Gastrocnemius medialis (tissue), 4 donors: ENCODE results near the gene CTIF. TPM values are rescaled to one million over a fixed set of nuclear protein-coding genes. Genes with fewer than 3 reads are reported as not detected.

ENCODE experiments used
- ATAC-seq, 2 donors: fragments of 150-250 bp; one replicate each; pipeline ENCODE4 v1.9.1; 2016
- DNase-seq, 2 donors: peaks; one replicate each; pipeline ENCODE4 v3.0.0-alpha.2; 2019
- H3K27ac ChIP-seq, 4 donors: fragments of 200-600 bp; sonication (generic); 1 replicate in 1 of 4; 2 replicates in 3 of 4; pipeline ENCODE4 v1.5.1; 2016 to 2018; ENCODE audit warnings: mild to moderate bottlenecking in 2 of 4, moderate library complexity in 1 of 4
- H3K27me3 ChIP-seq, 3 donors: fragments of 200-600 bp; sonication (generic) in 2 of 3; 1 replicate in 1 of 3; 2 replicates in 2 of 3; pipeline versions ENCODE4 v1.5.1 to v1.6.0; 2016 to 2019; ENCODE audit warnings: mild to moderate bottlenecking in 1 of 3, moderate library complexity in 1 of 3
- H3K36me3 ChIP-seq, 2 donors: fragments of 200-600 bp; sonication (generic) in 1 of 2; one replicate each; pipeline ENCODE4 v1.5.1; 2017 to 2018
- H3K4me1 ChIP-seq, 2 donors: fragments of 200-600 bp; sonication (generic) in 1 of 2; one replicate each; pipeline ENCODE4 v1.5.1; 2016 to 2017; ENCODE audit warnings: mild to moderate bottlenecking in 2 of 2
- H3K4me3 ChIP-seq, 4 donors: fragments of 200-600 bp; sonication (generic) in 3 of 4; 1 replicate in 1 of 4; 2 replicates in 3 of 4; pipeline ENCODE4 v1.5.1; 2016 to 2019; ENCODE audit warnings: mild to moderate bottlenecking in 2 of 4
- H3K9me3 ChIP-seq, 3 donors: fragments of 200-600 bp; sonication (generic) in 2 of 3; 1 replicate in 1 of 3; 2 replicates in 2 of 3; pipeline ENCODE4 v1.5.1; 2016 to 2019
- POLR2A ChIP-seq, 2 donors: fragments of 450-650 bp; IDR thresholded peaks; one replicate each; pipeline ENCODE4 v1.6.1; 2017; ENCODE audit warnings: antibody characterized with exemption in 2 of 2, mild to moderate bottlenecking in 2 of 2, moderate library complexity in 2 of 2
- in situ Hi-C, 4 donors: fragments of 200-750 bp; cut with MboI; loops; one replicate each; pipeline versions ENCODE4 v1.15.0 to v1.8.0; 2017; ENCODE audit warnings: low sequenced_read_pairs in 4 of 4
- intact Hi-C: fragments of 100-400 bp; cut with DNase I; formaldehyde crosslinking; loops from one replicate; pipeline ENCODE4 v1.15.1; 2023; ENCODE audit warnings: low total_unique reads
- total RNA-seq, 4 donors: library from RNA; depleted of rRNA; stranded (reverse); fragments of >200 nt; gene quantifications; one replicate each; pipeline versions ENCODE4 v1.1.0 to v1.2.3, GENCODE V29; 2016
- TF ChIP-seq, protein P1 (sequence below), 5 experiments: fragments of 450-650 bp in 3 of 5; fragments of 200-600 bp in 2 of 5; sonication (generic) in 2 of 5; IDR thresholded peaks in 4 of 5; conservative IDR thresholded peaks in 1 of 5; 1 replicate in 4 of 5; 2 replicates in 1 of 5; pipeline ENCODE4 v1.5.1; 2016 to 2019; ENCODE audit warnings: antibody characterized with exemption in 5 of 5, mild to moderate bottlenecking in 3 of 5, moderate library complexity in 3 of 5

Gene CTIF
- total RNA-seq, 4 donors from 2014 or later: 20.2 to 35.4 (median 23.1) TPM

DNA sequence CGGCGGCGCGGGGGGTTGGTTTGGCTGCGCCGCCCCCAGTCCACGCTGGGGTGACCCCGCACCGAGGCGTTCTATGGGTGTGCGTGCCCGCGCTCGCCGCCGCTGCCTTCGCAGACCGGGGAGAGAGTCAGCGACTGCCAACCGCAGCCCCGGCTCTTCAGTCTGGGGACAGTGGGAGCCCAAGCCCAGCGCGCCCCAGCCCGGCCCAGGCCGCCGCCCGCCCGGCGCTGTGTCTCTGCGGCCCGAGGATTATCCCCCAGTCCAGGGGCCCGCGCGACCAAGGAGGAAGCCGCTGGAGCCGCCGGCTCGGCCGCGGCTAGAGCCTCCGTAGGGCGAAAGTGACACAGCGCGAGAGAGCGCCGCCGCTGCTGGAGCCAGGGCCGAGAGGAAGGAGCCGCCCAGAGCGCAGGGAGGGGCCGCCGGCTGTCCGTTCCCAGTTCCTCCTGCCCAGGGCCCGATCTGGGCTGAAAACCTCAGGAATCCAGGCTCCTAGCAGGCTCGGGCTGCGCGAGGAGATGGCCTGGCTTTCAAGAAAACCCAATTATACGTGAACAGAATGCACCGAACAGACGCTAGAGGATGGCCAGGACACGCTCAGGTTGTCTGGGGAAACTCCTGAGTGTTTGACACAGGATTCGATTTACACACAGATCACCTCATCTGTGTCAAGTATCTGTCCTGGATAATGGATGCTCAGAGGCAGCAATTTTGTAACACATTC is 2.4 kb downstream of the CTIF start:
- ATAC-seq (peak; percentile 47 to 48), DNase-seq (peak; percentile 52 to 60)
- Histone ChIP-seq H3K36me3 (no peaks in the 10 kb centered on the region), H3K27me3 (no peaks in the 10 kb centered on the region), H3K27ac (peak overlapping the region; percentile 89 to 98 (median 94)), H3K4me3 (peak overlapping the region; percentile 74 to 87 (median 84)), H3K9me3 (no peaks in the 10 kb centered on the region), H3K4me1 (peaks cover 35 to 45% of the 10 kb centered on the region in 2 donors)
- in situ Hi-C loops (loop anchor here in 1 of 4 donors (25.0 kb wide), 1 partner anchor 396 kb away; no protein-coding TSS in a partner anchor), intact Hi-C loops (loop anchor here (2.0 to 10.0 kb wide), 8 partner anchors 124 to 1744 kb away; partner anchors contain the start of genes ACAA2, C18orf32, CXXC1 and MBD1)
- TF ChIP-seq POLR2A (IDR thresholded peaks at IDR 0.05): peak in 1 of 2 donors; percentile 8
- TF ChIP-seq, protein P1, sequence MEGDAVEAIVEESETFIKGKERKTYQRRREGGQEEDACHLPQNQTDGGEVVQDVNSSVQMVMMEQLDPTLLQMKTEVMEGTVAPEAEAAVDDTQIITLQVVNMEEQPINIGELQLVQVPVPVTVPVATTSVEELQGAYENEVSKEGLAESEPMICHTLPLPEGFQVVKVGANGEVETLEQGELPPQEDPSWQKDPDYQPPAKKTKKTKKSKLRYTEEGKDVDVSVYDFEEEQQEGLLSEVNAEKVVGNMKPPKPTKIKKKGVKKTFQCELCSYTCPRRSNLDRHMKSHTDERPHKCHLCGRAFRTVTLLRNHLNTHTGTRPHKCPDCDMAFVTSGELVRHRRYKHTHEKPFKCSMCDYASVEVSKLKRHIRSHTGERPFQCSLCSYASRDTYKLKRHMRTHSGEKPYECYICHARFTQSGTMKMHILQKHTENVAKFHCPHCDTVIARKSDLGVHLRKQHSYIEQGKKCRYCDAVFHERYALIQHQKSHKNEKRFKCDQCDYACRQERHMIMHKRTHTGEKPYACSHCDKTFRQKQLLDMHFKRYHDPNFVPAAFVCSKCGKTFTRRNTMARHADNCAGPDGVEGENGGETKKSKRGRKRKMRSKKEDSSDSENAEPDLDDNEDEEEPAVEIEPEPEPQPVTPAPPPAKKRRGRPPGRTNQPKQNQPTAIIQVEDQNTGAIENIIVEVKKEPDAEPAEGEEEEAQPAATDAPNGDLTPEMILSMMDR (IDR thresholded peaks at IDR 0.05 in 4 of 5, conservative IDR thresholded peaks at IDR 0.05 in 1 of 5): peak in 1 of 5 experiments; percentile 12

DNA sequence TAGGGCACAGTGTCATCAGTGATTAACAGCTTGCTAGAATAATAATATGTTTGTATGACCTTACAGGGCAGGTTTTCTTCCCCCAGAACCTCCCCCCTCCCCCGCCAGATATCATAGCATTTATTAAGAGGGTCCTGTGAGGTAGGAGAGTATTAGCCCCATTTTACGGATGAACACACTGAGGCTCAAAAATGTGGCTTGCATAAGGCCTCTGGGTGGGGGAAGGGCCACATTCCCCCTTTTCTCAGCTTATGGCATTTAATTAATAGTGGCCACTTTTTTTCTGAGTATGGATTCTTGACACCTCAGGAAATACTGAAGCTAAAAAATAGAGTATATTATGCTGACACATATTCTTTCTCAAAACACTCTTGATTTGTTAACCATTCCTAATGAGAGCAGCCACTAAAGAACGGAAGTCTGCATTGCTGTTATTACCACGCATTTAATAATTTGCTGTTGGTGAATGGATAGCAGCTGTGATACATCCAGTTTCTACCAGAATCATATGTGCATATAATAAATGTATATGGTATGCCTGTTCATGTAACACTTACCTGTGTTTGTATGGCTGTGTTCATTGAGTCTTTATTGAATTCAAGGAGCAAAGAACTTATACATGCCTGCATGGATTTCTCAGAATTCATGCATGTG is 3.0 kb downstream of the CTIF start:
- DNase-seq (no peak), ATAC-seq (no peak)
- no peaks in the 10 kb centered on the region for H3K9me3 ChIP-seq
- H3K36me3 ChIP-seq: no peaks in the 10 kb centered on the region
- no peak for TF ChIP-seq POLR2A (IDR thresholded peaks at IDR 0.05)
- TF ChIP-seq, protein P1 (IDR thresholded peaks at IDR 0.05 in 4 of 5, conservative IDR thresholded peaks at IDR 0.05 in 1 of 5): no peak
- H3K27me3 ChIP-seq: no peaks in the 10 kb centered on the region
- intact Hi-C loops: loop anchor here (2.0 to 10.0 kb wide), 8 partner anchors 123 to 1743 kb away; partner anchors contain the start of genes ACAA2, C18orf32, CXXC1 and MBD1
- H3K27ac ChIP-seq: peak overlapping the region; percentile 89 to 98 (median 94)
- in situ Hi-C loops: loop anchor here in 1 of 4 donors (25.0 kb wide), 1 partner anchor 395 kb away; no protein-coding TSS in a partner anchor
- H3K4me3 ChIP-seq: peak overlapping the region; percentile 74 to 87 (median 84)
- H3K4me1 ChIP-seq: peaks cover 42 to 52% of the 10 kb centered on the region in 2 donors

DNA sequence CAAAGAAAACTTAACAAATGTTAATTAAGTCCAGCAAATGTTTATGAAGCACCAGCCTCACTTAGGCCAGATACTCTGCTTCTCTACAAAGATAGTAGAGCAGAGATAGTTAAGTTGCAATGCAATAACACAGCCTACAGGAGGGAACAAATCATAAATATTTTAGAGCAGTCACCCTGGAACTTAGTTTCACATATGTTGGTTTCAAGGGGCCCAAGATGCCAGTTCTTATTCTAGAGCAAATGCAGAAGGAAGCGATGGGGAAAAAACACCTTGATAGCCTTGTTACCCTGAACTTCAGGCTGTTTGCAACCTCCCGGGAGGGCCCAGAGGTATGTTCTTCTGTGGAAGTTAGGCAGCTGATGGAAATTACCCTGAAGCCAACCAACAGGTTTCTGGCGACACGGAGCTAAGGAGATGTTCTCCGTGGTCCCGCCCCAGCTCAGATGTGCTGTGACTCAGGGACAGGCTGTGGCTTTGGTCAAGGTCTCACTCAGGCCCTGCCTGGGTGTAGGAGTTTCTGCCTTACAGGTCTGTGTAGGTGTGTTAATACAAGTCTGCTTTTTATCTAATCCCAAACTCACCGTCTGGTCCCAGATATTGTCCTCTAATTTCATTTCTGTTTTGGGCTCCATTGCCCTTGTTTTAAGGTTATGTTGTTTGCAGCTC is 3.8 kb downstream of the CTIF start:
- no peak for ATAC-seq
- Histone ChIP-seq H3K36me3 (no peaks in the 10 kb centered on the region), H3K4me1 (peaks cover 49 to 60% of the 10 kb centered on the region in 2 donors), H3K27ac (peak overlapping the region in 1 of 4 donors; percentile 15), H3K9me3 (no peaks in the 10 kb centered on the region), H3K27me3 (no peaks in the 10 kb centered on the region), H3K4me3 (no peak overlapping the region)
- no peak for TF ChIP-seq POLR2A (IDR thresholded peaks at IDR 0.05)
- TF ChIP-seq, protein P1 (IDR thresholded peaks at IDR 0.05 in 4 of 5, conservative IDR thresholded peaks at IDR 0.05 in 1 of 5): no peak
- no peak for DNase-seq
- in situ Hi-C loops (loop anchor here in 1 of 4 donors (25.0 kb wide), 1 partner anchor 395 kb away; no protein-coding TSS in a partner anchor), intact Hi-C loops (loop anchor here (5.0 to 10.0 kb wide), 7 partner anchors 222 to 1742 kb away; partner anchors contain the start of genes ACAA2, C18orf32, CXXC1 and MBD1)

DNA sequence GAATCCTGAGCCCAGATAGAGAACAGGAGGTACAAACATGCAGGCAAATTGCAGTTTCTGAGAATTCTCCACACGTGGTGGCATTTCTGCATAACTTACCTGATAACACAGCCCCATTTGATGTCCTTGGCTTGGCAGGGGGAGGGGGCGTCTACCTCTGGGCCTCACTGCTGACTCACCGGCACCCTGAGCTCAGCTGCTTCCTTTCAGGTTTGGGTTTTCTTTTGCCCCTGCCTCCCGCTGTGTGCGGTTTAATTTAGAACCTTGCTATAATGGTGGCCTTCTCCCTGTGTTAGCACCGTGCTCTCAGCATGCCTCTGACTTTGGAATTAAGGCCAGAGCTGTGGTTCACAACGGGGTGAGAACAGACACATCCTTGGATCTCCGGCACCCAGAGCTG is 4.4 kb downstream of the CTIF start:
- Histone ChIP-seq H3K27me3 (no peaks in the 10 kb centered on the region), H3K4me3 (no peak overlapping the region), H3K36me3 (no peaks in the 10 kb centered on the region), H3K9me3 (no peaks in the 10 kb centered on the region), H3K4me1 (peaks cover 53 to 66% of the 10 kb centered on the region in 2 donors), H3K27ac (peak overlapping the region in 1 of 4 donors; percentile 15)
- intact Hi-C loops: loop anchor here (5.0 to 10.0 kb wide), 7 partner anchors 222 to 1742 kb away; partner anchors contain the start of genes ACAA2, C18orf32, CXXC1 and MBD1
- ATAC-seq (no peak), DNase-seq (no peak)
- TF ChIP-seq, protein P1 (IDR thresholded peaks at IDR 0.05 in 4 of 5, conservative IDR thresholded peaks at IDR 0.05 in 1 of 5): no peak
- no peak for TF ChIP-seq POLR2A (IDR thresholded peaks at IDR 0.05)
- in situ Hi-C loops: loop anchor here in 1 of 4 donors (25.0 kb wide), 1 partner anchor 394 kb away; no protein-coding TSS in a partner anchor
